ENCODE measurements around the gene PLEKHF1. TPM values are rescaled to one million over a fixed set of nuclear protein-coding genes. Genes with fewer than 3 reads are reported as not detected.

Gene PLEKHF1
- total and polyA plus RNA-seq, 2 experiments from 2014 or later = 10.1 to 25.1 TPM

DNA sequence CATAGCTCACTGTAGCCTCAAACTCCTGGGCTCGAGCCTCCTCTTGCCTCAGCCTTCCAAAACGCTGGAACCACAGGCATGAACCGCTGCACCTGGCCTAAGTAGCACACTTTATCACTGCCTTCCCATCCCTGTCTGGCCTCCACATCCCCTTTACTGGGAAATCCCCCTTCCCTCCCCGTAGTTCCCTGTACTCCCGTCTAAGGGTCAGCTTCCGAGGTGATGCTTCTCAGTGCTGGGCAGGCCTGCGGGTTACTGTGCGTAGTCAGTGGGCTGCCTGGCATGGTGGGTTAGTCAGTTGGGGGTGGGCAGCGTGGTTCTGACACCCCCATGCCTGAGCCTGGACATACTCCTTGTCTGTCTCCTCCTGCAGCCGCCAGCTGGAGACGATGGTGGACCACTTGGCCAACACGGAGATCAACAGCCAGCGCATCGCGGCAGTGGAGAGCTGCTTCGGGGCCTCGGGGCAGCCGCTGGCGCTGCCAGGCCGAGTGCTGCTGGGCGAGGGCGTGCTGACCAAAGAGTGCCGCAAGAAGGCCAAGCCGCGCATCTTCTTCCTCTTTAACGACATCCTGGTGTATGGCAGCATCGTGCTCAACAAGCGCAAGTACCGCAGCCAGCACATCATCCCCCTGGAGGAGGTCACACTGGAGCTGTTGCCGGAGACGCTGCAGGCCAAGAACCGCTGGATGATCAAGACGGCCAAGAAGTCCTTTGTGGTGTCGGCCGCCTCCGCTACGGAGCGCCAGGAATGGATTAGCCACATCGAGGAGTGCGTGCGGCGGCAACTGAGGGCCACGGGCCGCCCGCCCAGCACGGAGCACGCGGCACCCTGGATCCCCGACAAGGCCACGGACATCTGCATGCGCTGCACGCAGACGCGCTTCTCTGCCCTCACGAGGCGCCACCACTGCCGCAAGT lies 8.4 kb downstream of the PLEKHF1 start (continued):
- TF ChIP-seq JUNB (IDR thresholded peaks at IDR 0.05; ENCODE audit: unreplicated experiment) = no peak
- TF ChIP-seq, protein P1, sequence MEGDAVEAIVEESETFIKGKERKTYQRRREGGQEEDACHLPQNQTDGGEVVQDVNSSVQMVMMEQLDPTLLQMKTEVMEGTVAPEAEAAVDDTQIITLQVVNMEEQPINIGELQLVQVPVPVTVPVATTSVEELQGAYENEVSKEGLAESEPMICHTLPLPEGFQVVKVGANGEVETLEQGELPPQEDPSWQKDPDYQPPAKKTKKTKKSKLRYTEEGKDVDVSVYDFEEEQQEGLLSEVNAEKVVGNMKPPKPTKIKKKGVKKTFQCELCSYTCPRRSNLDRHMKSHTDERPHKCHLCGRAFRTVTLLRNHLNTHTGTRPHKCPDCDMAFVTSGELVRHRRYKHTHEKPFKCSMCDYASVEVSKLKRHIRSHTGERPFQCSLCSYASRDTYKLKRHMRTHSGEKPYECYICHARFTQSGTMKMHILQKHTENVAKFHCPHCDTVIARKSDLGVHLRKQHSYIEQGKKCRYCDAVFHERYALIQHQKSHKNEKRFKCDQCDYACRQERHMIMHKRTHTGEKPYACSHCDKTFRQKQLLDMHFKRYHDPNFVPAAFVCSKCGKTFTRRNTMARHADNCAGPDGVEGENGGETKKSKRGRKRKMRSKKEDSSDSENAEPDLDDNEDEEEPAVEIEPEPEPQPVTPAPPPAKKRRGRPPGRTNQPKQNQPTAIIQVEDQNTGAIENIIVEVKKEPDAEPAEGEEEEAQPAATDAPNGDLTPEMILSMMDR (conservative IDR thresholded peaks at IDR 0.05; ENCODE audit: low read depth in 2 of 2) = no peak
- TF ChIP-seq ZNF114 (CRISPR knock-in tag; IDR thresholded peaks at IDR 0.05) = no peak
- TF ChIP-seq POLR2AphosphoS5 (IDR thresholded peaks at IDR 0.05; ENCODE audit: low read depth) = no peak
- TF ChIP-seq, protein P2, sequence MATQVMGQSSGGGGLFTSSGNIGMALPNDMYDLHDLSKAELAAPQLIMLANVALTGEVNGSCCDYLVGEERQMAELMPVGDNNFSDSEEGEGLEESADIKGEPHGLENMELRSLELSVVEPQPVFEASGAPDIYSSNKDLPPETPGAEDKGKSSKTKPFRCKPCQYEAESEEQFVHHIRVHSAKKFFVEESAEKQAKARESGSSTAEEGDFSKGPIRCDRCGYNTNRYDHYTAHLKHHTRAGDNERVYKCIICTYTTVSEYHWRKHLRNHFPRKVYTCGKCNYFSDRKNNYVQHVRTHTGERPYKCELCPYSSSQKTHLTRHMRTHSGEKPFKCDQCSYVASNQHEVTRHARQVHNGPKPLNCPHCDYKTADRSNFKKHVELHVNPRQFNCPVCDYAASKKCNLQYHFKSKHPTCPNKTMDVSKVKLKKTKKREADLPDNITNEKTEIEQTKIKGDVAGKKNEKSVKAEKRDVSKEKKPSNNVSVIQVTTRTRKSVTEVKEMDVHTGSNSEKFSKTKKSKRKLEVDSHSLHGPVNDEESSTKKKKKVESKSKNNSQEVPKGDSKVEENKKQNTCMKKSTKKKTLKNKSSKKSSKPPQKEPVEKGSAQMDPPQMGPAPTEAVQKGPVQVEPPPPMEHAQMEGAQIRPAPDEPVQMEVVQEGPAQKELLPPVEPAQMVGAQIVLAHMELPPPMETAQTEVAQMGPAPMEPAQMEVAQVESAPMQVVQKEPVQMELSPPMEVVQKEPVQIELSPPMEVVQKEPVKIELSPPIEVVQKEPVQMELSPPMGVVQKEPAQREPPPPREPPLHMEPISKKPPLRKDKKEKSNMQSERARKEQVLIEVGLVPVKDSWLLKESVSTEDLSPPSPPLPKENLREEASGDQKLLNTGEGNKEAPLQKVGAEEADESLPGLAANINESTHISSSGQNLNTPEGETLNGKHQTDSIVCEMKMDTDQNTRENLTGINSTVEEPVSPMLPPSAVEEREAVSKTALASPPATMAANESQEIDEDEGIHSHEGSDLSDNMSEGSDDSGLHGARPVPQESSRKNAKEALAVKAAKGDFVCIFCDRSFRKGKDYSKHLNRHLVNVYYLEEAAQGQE (IDR thresholded peaks at IDR 0.05; ENCODE audit: unreplicated experiment) = no peak
- TF ChIP-seq EZH2phosphoT487 (IDR thresholded peaks at IDR 0.05; ENCODE audit: unreplicated experiment) = no peak
- TF ChIP-seq NANOG (IDR thresholded peaks at IDR 0.05; ENCODE audit: borderline replicate concordance) = no peak
- TF ChIP-seq STAT1 (IDR thresholded peaks at IDR 0.05; ENCODE audit: unreplicated experiment) = no peak

DNA sequence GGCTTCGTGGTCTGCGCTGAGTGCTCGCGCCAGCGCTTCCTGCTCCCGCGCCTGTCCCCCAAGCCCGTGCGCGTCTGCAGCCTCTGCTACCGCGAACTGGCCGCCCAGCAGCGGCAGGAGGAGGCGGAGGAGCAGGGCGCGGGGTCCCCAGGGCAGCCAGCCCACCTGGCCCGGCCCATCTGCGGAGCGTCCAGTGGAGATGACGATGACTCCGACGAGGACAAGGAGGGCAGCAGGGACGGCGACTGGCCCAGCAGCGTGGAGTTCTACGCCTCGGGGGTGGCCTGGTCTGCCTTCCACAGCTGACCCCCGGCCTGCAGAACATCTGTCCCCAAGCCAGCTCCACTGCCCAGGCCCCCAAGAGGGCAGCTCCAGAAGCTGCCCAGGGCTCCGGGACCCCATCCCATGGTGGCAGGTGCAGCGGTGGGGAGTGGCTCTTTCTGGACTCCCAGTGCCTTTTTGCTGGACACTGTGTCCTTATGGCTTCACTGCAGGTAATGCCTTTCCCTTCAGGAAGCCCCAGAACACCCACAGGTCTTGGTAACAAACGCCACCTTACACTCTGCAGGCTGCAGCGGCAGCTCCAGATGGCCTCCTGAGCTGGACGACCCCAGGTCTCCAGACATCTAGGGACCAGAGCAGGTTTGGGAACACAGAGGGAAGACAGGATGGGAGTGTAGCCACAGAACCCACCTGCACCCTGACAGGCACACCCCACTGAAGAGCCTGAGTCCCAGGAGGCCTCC lies 9.3 kb downstream of the PLEKHF1 start:
- Histone ChIP-seq H3K4me2 (no peak overlapping the region), H3K9me2 (ENCODE audit: insufficient read depth) (no peaks in the 10 kb centered on the region; the same call in 1 of the 2 replicates), H3K36me3 (ENCODE audit: insufficient read depth) (no peaks in the 10 kb centered on the region), H4K20me1 (replicated peaks; ENCODE audit: insufficient read depth) (no peaks in the 10 kb centered on the region; the same call in none of the 2 replicates), H3F3A (replicated peaks; ENCODE audit: low read depth) (no peaks in the 10 kb centered on the region), H3K4me3 (no peak overlapping the region), H3K79me2 (replicated peaks; ENCODE audit: insufficient read depth) (peaks cover 31% of the 10 kb centered on the region), H3K27me3 (ENCODE audit: insufficient read depth) (no peaks in the 10 kb centered on the region), H2AFZ (no peak overlapping the region), H3K27ac (ENCODE audit: low read depth) (no peak overlapping the region), H3K4me1 (ENCODE audit: insufficient read depth) (no peaks in the 10 kb centered on the region)
- no peak overlapping the region for H3K27ac Mint-ChIP-seq
- no peak overlapping the region for H3K4me3 Mint-ChIP-seq
- peaks cover 7% of the 10 kb centered on the region for H3K27me3 Mint-ChIP-seq (ENCODE audit: insufficient read depth, low read depth, poor library complexity)
- peaks cover 16% of the 10 kb centered on the region for H3K36me3 Mint-ChIP-seq (ENCODE audit: low read depth)
- H3K9me3 Mint-ChIP-seq = no peaks in the 10 kb centered on the region; the same call in 2 of the 3 replicates
- H3K4me1 Mint-ChIP-seq = peaks cover 6% of the 10 kb centered on the region; the same call in 2 of the 3 replicates
- no peak for ATAC-seq
- no peak for DNase-seq (ENCODE audit: low spot score)
- no peak for TF ChIP-seq EZH2phosphoT487 (IDR thresholded peaks at IDR 0.05; ENCODE audit: unreplicated experiment)
- TF ChIP-seq, protein P3, sequence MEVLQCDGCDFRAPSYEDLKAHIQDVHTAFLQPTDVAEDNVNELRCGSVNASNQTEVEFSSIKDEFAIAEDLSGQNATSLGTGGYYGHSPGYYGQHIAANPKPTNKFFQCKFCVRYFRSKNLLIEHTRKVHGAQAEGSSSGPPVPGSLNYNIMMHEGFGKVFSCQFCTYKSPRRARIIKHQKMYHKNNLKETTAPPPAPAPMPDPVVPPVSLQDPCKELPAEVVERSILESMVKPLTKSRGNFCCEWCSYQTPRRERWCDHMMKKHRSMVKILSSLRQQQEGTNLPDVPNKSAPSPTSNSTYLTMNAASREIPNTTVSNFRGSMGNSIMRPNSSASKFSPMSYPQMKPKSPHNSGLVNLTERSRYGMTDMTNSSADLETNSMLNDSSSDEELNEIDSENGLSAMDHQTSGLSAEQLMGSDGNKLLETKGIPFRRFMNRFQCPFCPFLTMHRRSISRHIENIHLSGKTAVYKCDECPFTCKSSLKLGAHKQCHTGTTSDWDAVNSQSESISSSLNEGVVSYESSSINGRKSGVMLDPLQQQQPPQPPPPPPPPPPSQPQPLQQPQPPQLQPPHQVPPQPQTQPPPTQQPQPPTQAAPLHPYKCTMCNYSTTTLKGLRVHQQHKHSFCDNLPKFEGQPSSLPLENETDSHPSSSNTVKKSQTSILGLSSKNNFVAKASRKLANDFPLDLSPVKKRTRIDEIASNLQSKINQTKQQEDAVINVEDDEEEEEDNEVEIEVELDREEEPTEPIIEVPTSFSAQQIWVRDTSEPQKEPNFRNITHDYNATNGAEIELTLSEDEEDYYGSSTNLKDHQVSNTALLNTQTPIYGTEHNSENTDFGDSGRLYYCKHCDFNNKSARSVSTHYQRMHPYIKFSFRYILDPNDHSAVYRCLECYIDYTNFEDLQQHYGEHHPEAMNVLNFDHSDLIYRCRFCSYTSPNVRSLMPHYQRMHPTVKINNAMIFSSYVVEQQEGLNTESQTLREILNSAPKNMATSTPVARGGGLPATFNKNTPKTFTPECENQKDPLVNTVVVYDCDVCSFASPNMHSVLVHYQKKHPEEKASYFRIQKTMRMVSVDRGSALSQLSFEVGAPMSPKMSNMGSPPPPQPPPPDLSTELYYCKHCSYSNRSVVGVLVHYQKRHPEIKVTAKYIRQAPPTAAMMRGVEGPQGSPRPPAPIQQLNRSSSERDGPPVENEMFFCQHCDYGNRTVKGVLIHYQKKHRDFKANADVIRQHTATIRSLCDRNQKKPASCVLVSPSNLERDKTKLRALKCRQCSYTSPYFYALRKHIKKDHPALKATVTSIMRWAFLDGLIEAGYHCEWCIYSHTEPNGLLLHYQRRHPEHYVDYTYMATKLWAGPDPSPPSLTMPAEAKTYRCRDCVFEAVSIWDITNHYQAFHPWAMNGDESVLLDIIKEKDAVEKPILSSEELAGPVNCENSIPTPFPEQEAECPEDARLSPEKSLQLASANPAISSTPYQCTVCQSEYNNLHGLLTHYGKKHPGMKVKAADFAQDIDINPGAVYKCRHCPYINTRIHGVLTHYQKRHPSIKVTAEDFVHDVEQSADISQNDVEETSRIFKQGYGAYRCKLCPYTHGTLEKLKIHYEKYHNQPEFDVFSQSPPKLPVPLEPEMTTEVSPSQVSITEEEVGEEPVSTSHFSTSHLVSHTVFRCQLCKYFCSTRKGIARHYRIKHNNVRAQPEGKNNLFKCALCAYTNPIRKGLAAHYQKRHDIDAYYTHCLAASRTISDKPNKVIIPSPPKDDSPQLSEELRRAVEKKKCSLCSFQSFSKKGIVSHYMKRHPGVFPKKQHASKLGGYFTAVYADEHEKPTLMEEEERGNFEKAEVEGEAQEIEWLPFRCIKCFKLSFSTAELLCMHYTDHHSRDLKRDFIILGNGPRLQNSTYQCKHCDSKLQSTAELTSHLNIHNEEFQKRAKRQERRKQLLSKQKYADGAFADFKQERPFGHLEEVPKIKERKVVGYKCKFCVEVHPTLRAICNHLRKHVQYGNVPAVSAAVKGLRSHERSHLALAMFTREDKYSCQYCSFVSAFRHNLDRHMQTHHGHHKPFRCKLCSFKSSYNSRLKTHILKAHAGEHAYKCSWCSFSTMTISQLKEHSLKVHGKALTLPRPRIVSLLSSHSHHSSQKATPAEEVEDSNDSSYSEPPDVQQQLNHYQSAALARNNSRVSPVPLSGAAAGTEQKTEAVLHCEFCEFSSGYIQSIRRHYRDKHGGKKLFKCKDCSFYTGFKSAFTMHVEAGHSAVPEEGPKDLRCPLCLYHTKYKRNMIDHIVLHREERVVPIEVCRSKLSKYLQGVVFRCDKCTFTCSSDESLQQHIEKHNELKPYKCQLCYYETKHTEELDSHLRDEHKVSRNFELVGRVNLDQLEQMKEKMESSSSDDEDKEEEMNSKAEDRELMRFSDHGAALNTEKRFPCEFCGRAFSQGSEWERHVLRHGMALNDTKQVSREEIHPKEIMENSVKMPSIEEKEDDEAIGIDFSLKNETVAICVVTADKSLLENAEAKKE (CRISPR knock-in tag; IDR thresholded peaks at IDR 0.05) = no peak
- TF ChIP-seq POLR2AphosphoS5 (IDR thresholded peaks at IDR 0.05; ENCODE audit: low read depth) = no peak
- no peak for TF ChIP-seq ZNF331 (CRISPR knock-in tag; IDR thresholded peaks at IDR 0.05; ENCODE audit: low read depth)
- no peak for TF ChIP-seq STAT1 (IDR thresholded peaks at IDR 0.05; ENCODE audit: unreplicated experiment)
- no peak for TF ChIP-seq CREB1 (CRISPR knock-in tag; IDR thresholded peaks at IDR 0.05; ENCODE audit: low read depth)

Data from GM23338 (cell line).